HG02938 (cell line): Measurements from ENCODE around the gene STK32C.

Source experiments
- ATAC-seq: cut with Tn5 transposase; IDR thresholded peaks from one replicate; pipeline ENCODE4 v1.9.1; 2021; ENCODE audit warnings: mild to moderate bottlenecking, moderate library complexity; ENCODE audit not compliant: unreplicated experiment

The STK32C gene

DNA sequence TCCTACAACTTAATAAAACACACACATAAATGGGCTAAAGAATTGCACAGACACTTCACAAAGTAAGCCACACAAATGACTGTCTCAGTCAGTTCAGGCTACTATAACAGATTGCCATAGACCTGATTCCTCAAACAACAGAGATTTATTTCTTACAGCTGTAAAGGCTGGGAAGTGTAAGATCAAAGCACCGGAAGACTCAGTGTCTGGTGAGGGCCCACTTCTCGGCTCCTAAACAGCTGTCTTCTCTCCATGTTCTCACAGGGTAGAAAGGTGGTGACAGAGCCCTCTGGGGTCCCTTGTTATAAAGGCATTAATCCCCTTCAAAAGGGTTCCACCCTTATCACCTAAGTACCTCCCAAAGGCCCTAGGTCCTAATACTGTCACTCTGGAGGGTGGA, 18.3 kb downstream of the STK32C start:
- ATAC-seq, result no peak

DNA sequence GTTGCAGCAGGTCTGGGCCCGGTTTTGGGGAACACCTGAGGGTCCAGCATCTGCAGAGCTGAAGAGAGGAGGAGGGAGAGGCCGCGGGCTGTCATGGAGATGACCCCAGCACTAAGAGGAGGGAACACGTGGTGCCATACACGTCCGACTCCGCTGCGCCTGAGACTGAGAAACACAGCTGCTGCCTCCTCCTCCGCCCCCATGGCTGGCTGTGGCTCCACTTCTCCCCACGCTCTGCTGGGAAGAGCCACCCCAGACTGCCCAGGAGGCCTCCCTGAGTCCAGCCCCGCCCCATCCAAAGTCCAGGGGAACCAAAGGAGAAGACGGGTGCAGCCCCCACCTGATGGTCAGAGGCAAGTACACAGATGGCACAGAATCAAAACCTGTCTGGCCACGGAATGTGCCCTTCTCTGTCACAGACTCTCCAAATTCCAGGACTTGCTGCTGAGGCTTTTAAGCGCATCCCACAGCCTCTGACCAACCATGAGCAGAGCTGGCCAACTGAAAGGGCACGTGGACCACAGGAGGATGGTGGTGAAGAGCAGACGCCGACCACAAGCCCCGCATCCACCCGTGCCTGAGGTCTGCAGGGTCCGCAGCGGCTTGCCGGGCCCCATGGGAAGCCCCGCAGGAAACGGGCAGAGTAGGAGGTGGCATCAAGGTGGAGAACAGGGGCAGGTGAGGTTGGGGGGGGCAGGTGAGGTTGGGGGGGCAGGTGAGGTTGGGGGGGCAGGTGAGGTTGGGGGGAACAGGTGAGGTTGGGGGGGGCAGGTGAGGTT, 24.0 kb downstream of the STK32C start:
- no peak for ATAC-seq

DNA sequence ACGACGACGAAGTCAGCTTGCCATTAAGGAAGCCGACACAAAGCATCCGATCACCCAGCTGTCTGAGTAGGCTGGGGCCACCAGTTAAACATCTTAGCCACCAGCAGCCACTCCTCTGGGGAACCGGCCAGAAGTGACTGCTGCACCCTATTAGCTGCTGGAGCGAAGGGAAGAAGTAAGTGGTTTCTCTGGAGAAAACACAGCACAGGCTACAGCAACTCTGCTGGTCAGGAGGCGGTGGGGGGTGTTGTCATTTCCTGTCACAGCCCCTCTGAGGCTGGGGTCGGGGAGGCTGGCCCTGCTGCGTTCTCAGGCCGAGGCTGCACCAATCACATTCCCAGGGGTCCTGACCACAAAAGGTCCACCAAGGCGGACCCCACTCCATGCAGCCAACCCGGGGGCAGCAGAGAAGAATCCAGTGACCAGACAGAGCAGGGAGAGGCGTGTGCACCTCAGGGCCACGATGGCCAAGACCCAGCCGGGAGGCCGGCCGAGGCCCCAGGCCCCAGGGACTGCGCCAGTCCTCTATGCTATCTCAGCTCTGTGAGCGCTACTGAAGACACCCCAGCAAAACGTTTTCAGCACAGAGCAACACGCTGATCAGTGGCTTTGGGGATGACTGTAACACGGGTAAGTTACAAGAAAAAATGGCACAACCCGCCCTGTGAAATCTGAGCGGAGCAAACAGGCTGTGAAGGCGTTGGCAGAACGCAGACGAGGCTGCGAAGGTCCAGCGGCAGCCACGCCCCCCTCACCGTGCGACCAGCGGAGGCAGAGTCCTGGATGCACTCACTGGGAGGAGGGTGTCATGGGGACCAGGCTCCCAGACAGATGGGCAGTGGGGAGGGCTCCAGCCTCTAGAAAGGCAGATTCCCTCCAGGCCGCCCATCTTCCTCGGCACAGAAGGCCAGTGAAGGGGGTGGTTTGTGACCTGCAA, 24.8 kb downstream of the STK32C start:
- no peak for ATAC-seq

DNA sequence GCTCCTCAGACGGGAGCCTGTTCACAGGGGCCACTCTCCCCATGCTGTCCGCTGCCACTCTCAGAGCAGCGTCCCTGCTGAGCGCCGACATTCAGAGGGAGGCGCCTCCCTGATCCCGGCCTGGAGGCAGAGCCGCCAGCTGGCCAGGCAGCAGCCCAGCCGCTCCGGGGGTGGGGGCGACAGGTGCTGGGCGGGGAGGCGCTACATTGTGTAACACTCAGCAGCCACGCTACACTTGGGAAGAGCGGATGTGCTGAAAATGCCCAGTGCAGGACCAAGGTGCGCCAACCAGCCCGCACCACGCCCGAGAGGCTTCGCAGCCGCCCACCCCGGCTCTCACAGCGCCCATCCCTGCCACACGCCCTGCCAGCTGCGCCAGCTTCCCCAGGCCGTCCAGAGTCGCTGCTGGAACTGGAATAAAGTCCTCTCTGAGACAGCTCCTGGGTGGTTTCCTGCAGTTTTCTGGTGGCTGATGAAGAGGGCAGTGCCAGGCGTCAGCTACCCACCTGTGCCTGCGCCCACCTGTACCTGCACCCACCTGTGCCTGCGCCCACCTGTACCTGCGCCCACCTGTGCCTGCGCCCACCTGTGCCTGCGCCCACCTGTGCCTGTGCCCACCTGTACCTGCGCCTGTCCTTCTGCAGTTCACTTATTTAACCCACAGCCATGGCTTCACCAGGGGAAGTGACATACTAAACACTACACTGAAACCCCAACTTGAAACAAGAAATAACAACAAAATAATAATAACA, 25.7 kb downstream of the STK32C start:
- no peak for ATAC-seq

DNA sequence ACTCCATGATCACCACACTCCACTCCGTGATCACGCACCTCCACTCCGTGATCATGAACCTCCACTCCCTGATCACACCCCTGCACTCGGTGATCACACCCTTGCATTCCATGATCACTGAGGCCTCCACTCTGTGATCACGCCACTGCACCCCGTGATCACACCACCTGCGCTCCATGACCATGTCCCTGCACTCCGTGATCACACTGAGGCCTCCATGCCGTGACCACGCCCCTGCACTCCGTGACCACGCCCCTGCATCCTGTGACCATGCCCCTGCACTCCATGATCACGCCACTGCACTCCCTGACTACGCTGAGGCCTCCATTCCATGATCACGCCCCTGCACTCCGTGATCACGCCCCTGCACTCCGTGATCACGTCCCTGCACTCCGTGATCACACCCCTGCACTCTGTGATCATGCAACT, 27.1 kb downstream of the STK32C start:
- ATAC-seq, result no peak

DNA sequence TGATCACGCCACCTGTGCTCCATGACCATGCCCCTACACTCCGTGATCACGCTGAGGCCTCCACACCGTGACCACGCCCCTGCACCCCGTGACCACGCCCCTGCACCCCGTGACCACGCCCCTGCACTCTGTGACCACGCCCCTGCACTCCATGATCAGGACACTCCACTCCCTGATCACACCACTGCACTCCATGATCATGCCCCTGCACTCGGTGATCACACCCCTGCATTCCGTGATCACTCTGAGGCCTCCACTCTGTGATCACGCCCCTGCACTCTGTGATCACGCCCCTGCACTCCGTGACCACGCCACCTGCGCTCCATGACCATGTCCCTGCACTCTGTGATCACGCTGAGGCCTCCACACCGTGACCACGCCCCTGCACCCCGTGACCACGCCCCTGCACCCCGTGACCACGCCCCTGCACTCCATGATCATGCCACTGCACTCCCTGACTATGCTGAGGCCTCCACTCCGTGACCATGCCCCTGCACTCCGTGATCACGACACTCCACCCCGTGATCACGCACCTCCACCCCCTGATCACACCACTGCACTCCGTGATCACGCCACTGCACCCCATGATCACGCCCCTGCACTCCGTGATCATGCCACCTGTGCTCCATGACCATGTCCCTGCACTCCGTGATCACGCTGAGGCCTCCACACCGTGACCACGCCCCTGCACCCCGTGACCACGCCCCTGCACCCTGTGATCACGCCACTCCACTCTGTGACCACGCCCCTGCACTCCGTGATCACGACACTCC, 27.7 kb downstream of the STK32C start:
- no peak for ATAC-seq

DNA sequence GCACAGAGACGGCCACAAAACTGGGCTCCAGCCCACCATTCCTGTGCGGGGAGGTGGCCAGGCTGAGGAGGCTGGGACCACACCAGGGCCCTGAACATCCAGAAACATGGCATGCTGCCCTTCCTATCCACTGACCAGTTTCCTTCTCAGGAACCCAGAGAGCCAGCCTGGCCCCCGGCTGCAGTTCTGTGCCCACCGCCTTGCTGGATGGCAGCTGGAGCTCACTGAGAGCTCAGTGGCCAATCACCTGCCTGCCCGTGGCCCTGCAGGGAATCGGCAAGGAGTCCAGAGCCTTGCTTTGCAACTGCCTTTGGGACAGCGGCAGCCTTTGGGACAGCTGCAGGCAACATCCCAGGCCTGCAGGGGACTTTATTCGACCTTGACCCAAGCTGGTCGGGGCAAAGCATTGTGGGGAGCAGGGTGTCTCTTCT, 30.4 kb downstream of the STK32C start:
- no peak for ATAC-seq

DNA sequence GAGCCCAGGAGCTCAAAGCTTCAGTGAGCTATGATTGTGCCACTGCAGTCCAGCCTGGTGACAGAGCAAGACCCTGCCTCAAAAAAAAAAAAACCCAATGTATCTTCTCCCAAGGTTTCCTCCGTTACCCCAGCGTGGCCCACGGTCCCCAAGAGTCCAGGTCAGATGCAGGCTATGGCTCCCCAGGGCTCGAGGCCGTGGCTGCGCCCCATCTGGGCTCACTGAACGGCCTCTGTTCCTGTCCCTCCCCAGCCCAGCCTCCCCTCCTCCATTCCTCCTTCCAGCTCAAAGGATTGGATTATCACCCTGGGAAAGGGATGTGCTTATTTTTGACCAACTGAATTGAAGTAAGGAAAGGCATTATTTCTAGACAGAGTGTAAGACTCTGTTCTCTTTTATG, 31.0 kb downstream of the STK32C start:
- no peak for ATAC-seq

DNA sequence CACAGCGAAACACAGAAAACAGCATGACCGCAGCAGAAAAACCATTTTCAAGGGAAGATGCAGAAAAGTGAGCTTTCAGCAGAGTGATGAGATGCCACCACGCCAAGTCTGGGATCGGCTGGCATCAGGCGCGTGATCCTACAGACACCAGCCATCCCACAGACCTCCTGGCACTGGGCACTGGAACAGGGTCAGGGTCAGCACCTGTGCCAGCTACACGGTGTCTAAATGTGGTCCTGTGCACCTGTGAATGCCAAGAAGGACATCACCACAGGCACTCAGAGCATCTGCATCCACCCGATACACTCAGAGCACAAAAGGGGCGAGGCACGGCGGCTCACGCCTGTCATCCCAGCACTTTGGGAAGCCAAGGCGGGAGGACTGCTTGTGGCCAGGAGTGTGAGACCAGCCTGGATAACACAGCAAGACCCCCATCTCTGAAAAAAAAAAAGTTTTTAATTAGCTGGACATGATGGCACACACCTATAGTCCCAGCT, 31.5 kb downstream of the STK32C start:
- ATAC-seq, result no peak

DNA sequence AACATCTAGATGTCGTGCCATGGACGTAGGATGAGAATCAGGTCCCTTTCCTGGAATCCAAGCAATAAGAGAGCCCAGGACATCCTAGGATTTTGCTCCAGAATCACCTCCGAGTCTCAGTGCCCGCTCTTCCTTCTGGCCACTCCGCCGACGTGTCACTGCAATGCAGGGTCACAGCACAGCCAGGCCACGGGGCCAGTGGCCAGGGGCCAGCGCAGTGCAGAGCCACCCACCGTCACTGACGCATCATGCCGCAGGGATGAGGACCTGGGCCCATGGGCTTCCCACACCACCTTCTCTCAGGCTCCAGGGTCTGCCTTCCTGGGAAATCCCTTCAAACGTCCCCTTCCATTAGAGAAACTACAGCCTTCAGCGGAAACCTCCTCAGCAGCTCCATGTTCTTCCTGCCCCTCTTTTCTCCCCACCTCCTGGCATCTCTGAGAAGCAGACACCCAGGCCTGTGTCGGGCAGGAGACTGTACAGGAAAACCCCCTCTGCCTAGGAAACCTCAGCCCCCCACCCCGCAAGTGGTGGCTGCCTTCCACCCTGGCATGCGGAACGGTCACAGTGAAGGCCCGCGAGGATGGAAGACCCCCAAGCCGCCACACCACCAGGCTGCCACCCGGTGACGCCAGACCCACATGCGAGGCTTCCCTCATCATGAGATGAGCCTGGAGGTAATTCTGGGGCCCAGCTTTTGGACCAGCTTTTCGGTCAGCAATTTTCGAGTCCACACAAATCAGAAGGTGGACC, 32.1 kb downstream of the STK32C start:
- no peak for ATAC-seq

DNA sequence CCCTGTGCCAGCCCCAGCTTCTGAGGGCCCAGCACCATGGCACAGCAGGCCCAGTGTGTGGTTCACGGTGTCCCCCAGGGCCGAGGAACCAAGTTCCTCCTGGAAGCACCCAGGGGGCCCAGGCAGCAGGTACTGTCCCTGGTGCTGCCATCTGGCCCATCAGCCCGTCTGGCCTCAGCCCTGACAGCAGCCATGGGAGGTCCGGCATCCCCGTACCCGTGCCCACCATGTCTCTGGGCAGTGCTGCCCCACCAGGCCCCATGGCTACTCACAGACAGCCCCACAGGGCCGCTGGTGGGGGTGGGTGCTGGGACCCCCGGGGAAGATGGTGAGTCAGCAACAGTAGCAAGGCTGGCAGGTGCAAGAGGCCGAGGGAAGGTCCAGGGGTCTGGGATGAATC, 32.8 kb downstream of the STK32C start:
- no peak for ATAC-seq

DNA sequence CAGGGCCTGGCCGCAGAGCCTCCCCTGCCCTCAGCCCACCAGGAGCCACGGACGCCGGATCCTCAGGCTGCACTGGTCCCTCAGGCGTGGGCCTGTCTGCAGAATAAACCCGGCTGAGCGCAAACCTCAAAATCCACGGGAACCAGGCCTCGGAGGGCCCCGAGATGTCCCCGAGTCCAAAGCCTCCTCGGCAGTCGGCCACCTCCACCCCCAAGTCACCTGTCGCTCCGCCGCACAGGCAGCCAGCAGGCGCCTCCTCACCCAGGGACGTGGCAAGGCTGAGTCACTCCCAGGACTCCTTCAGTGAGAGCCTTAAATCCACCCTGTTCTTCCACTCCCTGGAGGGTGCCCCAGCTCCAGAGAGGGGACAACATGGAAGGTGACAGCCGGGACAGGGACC, 33.2 kb downstream of the STK32C start:
- ATAC-seq, result no peak

DNA sequence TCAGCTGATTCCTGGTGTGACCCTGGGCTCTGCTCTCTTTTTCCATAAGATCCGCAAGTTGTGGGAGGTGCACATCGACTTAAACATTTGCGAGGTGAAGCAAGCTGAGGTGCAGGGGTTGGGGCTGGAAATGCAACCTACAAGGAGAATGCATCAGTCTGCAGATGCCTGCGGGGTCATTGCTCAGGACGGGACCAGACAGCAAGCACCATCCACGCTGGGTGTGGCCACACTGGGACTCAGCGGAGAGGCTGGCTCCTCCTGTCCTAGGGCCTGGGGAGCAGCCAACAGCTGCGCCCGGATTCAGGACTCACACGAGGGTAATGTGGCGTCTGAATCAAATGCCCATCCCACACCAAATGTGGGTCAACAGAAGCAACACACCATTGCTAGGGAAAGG, 33.8 kb downstream of the STK32C start:
- no peak for ATAC-seq

DNA sequence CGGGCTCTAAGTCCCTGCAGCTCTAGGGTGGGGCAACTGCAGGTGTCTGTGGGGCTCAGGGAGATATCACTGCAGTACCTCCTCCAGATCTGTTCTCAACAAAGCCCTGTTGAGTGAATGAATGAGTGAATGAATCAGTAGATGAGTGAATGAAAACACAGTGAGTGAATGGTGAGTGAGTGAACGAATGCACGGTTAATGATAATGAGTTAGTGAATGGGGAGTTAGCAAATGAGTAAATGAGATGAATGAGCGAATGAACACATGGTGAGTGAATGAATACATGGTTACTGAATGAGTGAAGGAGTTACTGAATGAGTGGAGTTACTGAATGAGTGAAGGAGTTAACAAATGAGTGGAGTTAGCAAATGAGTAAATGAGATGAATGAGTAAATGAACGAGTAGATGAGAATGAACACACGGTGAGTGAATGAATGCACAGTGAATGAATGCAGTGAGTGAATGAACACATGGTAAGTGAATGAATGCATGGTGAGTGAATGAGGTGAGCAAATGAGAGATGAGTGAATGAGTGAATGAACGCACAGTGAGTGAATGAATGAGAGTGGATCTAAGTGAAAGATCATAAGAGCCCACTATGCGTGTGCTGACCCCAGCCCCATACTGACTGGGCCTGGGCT, 34.3 kb downstream of the STK32C start:
- no peak for ATAC-seq

DNA sequence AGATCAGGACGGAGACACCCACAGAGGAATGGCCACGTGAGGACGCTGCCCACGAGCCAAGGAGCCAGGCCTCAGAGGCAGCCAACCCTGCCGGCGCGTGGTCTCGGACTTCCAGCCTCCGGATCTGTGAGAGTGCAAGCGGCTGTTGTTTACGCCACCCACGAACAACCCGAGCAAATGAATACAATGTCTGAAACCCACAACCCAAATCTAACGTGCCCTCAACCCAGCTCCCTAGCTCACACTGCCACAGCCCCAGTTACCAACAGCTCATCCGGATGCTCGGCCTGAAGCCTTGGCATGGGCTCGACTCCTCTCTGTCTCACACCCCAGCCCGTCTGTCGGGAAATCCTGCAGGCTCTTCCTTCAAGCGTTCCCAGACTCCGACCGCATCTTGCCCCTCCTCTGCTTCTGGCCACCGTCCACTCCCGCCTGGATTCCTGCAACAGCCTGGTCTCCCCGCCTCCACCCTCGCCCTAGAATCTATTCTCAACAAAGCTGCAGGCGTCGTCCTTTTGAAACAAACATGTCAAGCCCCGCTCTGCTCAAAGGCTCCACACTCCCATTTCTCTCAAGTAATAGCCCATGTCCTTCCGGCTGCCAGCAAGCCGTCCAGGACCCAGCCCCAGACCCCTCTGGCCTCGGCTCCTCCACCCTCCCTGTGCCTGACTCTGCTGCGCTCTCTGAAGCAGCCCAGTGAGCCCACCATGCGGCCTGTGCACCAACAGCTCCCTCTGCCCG, 35.3 kb downstream of the STK32C start:
- no peak for ATAC-seq

DNA sequence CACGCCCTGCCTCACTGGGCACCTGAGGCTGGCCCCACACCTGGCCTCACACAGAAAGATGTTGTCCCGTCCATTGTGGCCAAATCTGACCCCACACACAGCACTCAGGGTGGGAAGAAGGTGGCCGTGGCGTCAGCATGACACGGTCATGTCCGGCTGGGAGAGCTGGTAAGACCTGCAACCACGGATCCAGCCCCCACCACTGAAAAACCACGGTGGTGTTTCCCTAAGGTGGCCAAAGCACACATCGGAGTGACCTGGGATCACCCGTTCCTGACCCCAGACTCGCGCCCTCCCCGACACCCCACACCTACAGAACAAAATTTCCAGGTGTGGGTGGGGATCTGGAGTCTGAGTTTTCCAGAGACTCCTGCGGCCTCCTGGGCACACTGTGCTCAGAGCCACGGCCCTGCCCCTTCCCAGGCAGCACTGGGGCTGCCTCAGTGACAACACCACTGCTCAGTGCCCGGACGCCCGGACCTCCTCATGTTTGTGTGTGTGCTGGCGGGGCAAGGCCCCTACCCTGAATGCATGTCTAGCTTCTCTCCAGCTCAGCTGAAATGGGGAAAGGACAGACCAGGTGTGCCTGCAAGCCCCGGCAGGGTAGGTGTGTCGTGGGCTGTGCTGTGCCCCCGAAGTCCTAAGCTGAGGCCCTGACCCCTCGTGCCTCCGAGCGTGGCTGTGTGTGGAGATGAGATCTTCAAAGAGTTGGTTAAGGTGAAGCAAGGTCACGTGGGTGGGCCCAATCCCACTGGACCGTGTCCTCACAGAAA, 36.1 kb downstream of the STK32C start:
- no peak for ATAC-seq

DNA sequence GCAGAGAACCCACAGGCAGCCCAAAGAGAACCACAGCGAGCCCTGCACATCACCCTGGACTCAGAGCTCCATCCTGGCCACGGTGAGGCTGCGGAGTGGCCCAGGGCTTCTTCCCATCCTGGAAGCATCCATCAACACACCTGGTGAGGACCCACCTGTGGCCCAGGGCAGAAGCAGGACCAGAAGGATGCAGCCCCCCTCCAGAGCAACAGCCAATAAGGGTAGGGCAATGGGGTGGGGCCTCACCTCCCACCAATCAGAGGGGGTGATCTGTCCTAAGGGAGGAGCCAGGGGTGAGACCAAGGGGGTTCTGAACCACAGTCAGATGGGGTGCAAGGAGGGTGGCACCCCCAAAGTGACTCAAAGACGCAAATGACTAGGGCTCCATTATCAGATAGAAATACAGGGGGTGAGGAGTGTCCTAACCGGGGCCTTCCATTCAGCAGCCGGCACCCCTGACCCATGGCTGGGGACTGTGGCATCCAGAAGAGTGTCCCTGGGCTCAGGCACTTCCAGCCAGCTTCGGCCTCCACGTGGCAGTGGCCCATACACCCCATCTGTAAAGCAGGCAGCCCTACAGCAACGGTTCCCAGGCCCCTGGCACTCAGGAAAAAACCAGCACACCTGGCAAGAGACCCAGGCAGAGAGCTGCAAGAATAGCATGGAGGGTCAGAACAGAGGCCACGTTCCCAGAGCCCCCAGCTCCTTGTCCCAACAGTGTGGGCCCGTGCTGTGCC, 36.9 kb downstream of the STK32C start:
- ATAC-seq, result no peak
